ENCODE measurements around the gene DHX9.

- no peak for TF ChIP-seq CTCF (IDR thresholded peaks at IDR 0.05; ENCODE audit: borderline replicate concordance, extremely low read depth, low read length, poor library complexity, severe bottlenecking)
- TF ChIP-seq EZH2 (IDR thresholded peaks at IDR 0.05; ENCODE audit: borderline replicate concordance, low read depth, low read length, severe bottlenecking), result no peak
Measured at GRCh38 chr1:182823220-182823619, 15.9 kb upstream of the DHX9 start.

Measured in DND-41 (cell line).